GM21529 (cell line): Measurements from ENCODE around the gene NUDT14.

Experiments used
- ATAC-seq: cut with Tn5 transposase; IDR thresholded peaks from one replicate; pipeline ENCODE4 v1.9.1; 2021; ENCODE audit not compliant: unreplicated experiment

Gene NUDT14

GRCh38 chr14:105136401-105137322, 44.5 kb downstream of the NUDT14 start:
- no peak for ATAC-seq

GRCh38 chr14:105135700-105136395, 45.3 kb downstream of the NUDT14 start:
- ATAC-seq = no peak

GRCh38 chr14:105132921-105133654, 48.0 kb downstream of the NUDT14 start:
- no peak for ATAC-seq

- ATAC-seq = no peak
Measured at GRCh38 chr14:105131241-105131640, 49.9 kb downstream of the NUDT14 start.

GRCh38 chr14:105128059-105128458, 53.1 kb downstream of the NUDT14 start:
- ATAC-seq = no peak

- ATAC-seq = no peak
Measured at GRCh38 chr14:105126981-105127329, 54.2 kb downstream of the NUDT14 start.

- no peak for ATAC-seq
Measured at GRCh38 chr14:105126126-105126980, 54.8 kb downstream of the NUDT14 start.

- ATAC-seq = no peak
Measured at GRCh38 chr14:105124823-105125222, 56.3 kb downstream of the NUDT14 start.

GRCh38 chr14:105123981-105124765, 56.9 kb downstream of the NUDT14 start:
- ATAC-seq = no peak

GRCh38 chr14:105123064-105123665, 57.9 kb downstream of the NUDT14 start:
- ATAC-seq = no peak
